Smooth muscle cell (in vitro differentiated cells): Measurements from ENCODE around the gene PARD3B. TPM values are rescaled to one million over a fixed set of nuclear protein-coding genes. Genes with fewer than 3 reads are reported as not detected.

ENCODE experiments used
- DNase-seq: peaks from one replicate; lab custom pipeline; 2025; ENCODE audit not compliant: unreplicated experiment; lab: John Stamatoyannopoulos, UW
- H2AFZ ChIP-seq: fragments of 200-600 bp; sonication (generic); 2 replicates; pipeline ENCODE4 v1.6.0; 2016; ENCODE audit warnings: antibody characterized with exemption, low read depth, mild to moderate bottlenecking
- H3F3A ChIP-seq: fragments of 200-600 bp; sonication (generic); 2 replicates; pipeline ENCODE4 v1.6.0; 2017; ENCODE audit warnings: antibody characterized with exemption, low read depth
- H3K27ac ChIP-seq: fragments of 200-600 bp; sonication (generic); 2 replicates; pipeline ENCODE4 v1.5.1; 2016; ENCODE audit warnings: low read depth, mild to moderate bottlenecking
- H3K27me3 ChIP-seq: fragments of 200-600 bp; sonication (generic); 2 replicates; pipeline ENCODE4 v1.6.1; 2016; ENCODE audit warnings: low read depth, mild to moderate bottlenecking
- H3K36me3 ChIP-seq: fragments of 200-600 bp; sonication (generic); 2 replicates; pipeline ENCODE4 v1.5.1; 2016; ENCODE audit warnings: low read depth
- H3K4me1 ChIP-seq: fragments of 200-600 bp; sonication (generic); 2 replicates; pipeline ENCODE4 v1.5.1; 2016; ENCODE audit warnings: low read depth
- H3K4me2 ChIP-seq: fragments of 200-600 bp; sonication (generic); 2 replicates; pipeline ENCODE4 v1.6.0; 2016; ENCODE audit warnings: mild to moderate bottlenecking
- H3K4me3 ChIP-seq: fragments of 200-600 bp; sonication (generic); 2 replicates; pipeline ENCODE4 v1.5.1; 2016; ENCODE audit warnings: mild to moderate bottlenecking
- H3K79me2 ChIP-seq: fragments of 200-600 bp; sonication (generic); 2 replicates; pipeline ENCODE4 v1.6.0; 2016; ENCODE audit warnings: low read depth, mild to moderate bottlenecking
- H3K9ac ChIP-seq: fragments of 200-600 bp; sonication (generic); 2 replicates; pipeline ENCODE4 v1.6.0; 2016; ENCODE audit warnings: low read depth
- H3K9me3 ChIP-seq: fragments of 200-600 bp; sonication (generic); replicated peaks from 2 replicates; pipeline ENCODE4 v1.5.1; 2016; ENCODE audit warnings: low read depth
- H4K20me1 ChIP-seq: fragments of 200-600 bp; sonication (generic); 2 replicates; pipeline ENCODE4 v1.6.0; 2016; ENCODE audit warnings: low read depth
- WGBS: methylation state at CpG from one replicate; pipeline ENCODE4 v1.1.7; 2016; ENCODE audit warnings: low lambda C conversion rate; 5-methylcytosine and 5-hydroxymethylcytosine counted together
- polyA plus RNA-seq: library from polyadenylated mRNA; unstranded; fragments of >200 nt; fragmentation: Nextera tagmentation; extraction: Ambion mirVana; gene quantifications from 2 replicates; pipeline ENCODE4 v1.2.1, GENCODE V29; 2016
- total RNA-seq: library from RNA; depleted of rRNA; stranded (reverse); fragments of >200 nt; gene quantifications from 2 replicates; pipeline ENCODE4 v1.2.3, GENCODE V29; 2014
- TF ChIP-seq, protein P1 (sequence below): fragments of 200-600 bp; sonication (generic); IDR thresholded peaks from 2 replicates; pipeline ENCODE4 v1.5.1; 2017; ENCODE audit warnings: borderline replicate concordance, mild to moderate bottlenecking, antibody characterized with exemption; ENCODE audit not compliant: insufficient read depth, poor library complexity, severe bottlenecking

Gene PARD3B
- total and polyA plus RNA-seq, 2 experiments from 2014 or later = 3.3 to 12.2 TPM

DNA sequence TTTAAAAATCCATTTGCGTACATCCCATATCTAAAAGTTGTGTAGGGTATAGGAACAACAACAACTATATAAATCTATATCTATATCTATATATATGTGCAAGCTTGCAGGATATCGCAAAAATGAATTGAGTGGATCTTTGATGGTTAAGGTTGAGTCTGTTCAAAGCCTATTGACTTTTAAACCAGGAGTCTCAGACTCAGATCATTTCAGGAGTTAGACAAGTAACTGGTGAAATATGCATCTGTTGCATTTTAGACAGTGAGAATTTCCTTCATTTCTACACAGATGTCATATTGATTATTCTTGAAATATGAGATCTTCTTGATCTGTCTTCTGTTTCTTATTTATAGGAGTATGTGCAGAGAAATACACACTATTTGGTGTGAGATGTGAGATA lies 66.5 kb downstream of the PARD3B start:
- DNase-seq = no peak
- Histone ChIP-seq H3K27me3 (no peaks in the 10 kb centered on the region), H2AFZ (no peak overlapping the region), H3K36me3 (no peaks in the 10 kb centered on the region), H3K79me2 (peaks cover 3% of the 10 kb centered on the region), H3F3A (no peaks in the 10 kb centered on the region), H4K20me1 (peaks cover 5% of the 10 kb centered on the region), H3K4me2 (no peak overlapping the region), H3K27ac (no peak overlapping the region), H3K9me3 (no peaks in the 10 kb centered on the region), H3K4me1 (no peaks in the 10 kb centered on the region), H3K9ac (no peak overlapping the region), H3K4me3 (no peak overlapping the region)
- TF ChIP-seq, protein P1, sequence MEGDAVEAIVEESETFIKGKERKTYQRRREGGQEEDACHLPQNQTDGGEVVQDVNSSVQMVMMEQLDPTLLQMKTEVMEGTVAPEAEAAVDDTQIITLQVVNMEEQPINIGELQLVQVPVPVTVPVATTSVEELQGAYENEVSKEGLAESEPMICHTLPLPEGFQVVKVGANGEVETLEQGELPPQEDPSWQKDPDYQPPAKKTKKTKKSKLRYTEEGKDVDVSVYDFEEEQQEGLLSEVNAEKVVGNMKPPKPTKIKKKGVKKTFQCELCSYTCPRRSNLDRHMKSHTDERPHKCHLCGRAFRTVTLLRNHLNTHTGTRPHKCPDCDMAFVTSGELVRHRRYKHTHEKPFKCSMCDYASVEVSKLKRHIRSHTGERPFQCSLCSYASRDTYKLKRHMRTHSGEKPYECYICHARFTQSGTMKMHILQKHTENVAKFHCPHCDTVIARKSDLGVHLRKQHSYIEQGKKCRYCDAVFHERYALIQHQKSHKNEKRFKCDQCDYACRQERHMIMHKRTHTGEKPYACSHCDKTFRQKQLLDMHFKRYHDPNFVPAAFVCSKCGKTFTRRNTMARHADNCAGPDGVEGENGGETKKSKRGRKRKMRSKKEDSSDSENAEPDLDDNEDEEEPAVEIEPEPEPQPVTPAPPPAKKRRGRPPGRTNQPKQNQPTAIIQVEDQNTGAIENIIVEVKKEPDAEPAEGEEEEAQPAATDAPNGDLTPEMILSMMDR = no peak
- WGBS = 98% methylated on average over 2 of the region's 2 CpGs

DNA sequence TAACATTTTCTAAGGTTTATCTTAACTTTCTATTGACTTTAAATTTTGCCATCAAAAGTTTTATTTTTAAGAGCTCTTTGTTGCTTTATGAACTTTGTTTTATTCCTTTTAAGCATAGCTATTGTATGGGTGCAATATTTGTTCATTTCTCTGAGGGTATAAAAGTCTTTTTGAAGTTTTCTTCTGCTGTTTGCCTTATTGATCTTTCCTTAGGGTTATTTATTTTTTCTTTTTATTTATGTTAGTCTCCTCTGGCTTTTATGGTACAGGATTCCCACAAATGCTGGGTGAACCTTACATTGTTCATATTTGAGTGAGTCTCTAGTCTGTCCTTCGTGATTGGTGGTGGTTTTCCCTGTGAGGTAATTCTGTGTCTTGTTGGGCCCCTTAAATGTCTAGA lies 68.4 kb downstream of the PARD3B start:
- Histone ChIP-seq H3F3A (no peaks in the 10 kb centered on the region), H2AFZ (no peak overlapping the region), H3K9me3 (no peaks in the 10 kb centered on the region), H3K79me2 (peaks cover 3% of the 10 kb centered on the region), H3K27ac (no peak overlapping the region), H3K9ac (no peak overlapping the region), H4K20me1 (peaks cover 5% of the 10 kb centered on the region), H3K4me2 (no peak overlapping the region), H3K4me1 (no peaks in the 10 kb centered on the region), H3K27me3 (no peaks in the 10 kb centered on the region), H3K36me3 (no peaks in the 10 kb centered on the region), H3K4me3 (no peak overlapping the region)
- DNase-seq = no peak
- 96% methylated on average over 1 of the region's 1 CpG for WGBS
- TF ChIP-seq, protein P1 = no peak

DNA sequence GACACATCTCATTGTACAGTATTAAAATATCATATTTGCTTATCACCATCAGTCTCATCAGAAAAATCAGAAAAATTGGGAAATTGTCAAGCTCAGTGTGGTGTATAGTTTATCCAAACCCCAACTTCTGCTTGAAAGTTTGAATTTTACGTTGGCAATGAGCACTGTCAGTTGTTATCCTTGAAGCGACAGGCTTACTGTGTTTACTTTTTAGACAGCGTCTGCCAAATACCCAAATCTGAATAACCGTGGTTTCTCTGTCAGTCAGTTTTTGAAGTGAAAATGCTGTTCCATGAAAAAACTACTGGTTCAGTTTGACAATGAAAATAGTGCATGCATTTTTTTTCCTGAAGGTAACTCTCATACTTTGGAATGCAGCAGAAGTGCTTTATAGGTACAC lies 70.2 kb downstream of the PARD3B start:
- H2AFZ ChIP-seq = no peak overlapping the region
- no peaks in the 10 kb centered on the region for H3K36me3 ChIP-seq
- H3F3A ChIP-seq = no peaks in the 10 kb centered on the region
- TF ChIP-seq, protein P1 = no peak
- no peak overlapping the region for H3K4me3 ChIP-seq
- H4K20me1 ChIP-seq = peaks cover 5% of the 10 kb centered on the region
- no peak overlapping the region for H3K9ac ChIP-seq
- H3K4me2 ChIP-seq = no peak overlapping the region
- peaks cover 3% of the 10 kb centered on the region for H3K79me2 ChIP-seq
- no peak overlapping the region for H3K27ac ChIP-seq
- no peaks in the 10 kb centered on the region for H3K27me3 ChIP-seq
- 70% methylated on average over 4 of the region's 4 CpGs for WGBS
- DNase-seq = no peak
- no peaks in the 10 kb centered on the region for H3K4me1 ChIP-seq
- no peaks in the 10 kb centered on the region for H3K9me3 ChIP-seq

DNA sequence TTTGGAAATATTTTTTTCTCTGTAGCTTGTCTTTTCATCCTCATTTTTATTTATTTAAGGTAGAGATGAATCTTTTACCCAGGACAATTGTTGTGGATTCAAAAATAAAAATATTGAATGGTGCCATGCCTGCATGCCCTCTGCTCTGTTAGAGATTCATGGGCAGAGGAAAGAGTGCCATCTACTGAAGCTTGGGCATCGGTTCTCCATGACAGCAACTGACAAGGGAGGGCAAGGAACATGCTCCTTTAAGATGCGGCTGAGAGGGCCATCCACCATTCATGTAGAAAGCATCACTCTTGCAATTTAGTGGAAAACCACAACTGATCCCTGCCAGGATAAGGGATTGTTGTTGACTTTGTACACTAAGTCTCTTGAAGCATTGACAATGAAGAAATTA lies 79.9 kb downstream of the PARD3B start:
- Histone ChIP-seq H3K4me3 (no peak overlapping the region), H3K27me3 (no peaks in the 10 kb centered on the region), H3F3A (no peaks in the 10 kb centered on the region), H2AFZ (no peak overlapping the region), H3K27ac (no peak overlapping the region), H3K4me1 (no peaks in the 10 kb centered on the region), H4K20me1 (peaks cover 4% of the 10 kb centered on the region), H3K79me2 (no peaks in the 10 kb centered on the region), H3K36me3 (no peaks in the 10 kb centered on the region), H3K9me3 (no peaks in the 10 kb centered on the region), H3K9ac (no peak overlapping the region), H3K4me2 (no peak overlapping the region)
- TF ChIP-seq, protein P1 = no peak
- WGBS = 65% methylated on average over 2 of the region's 2 CpGs
- DNase-seq = no peak
